GM08714 (cell line): Measurements from ENCODE around the gene ZNF441.

Experiments used
- H3K4me3 ChIP-seq: fragments of 200-500 bp; sonication (Bioruptor generic); 2 replicates; pipeline ENCODE4 v1.5.1; 2014; ENCODE audit warnings: mild to moderate bottlenecking, low read length, inconsistent platforms
- ZNF274 ChIP-seq: IDR thresholded peaks from 2 replicates; pipeline ENCODE4 v1.6.1; 2012; ENCODE audit warnings: mild to moderate bottlenecking, low read depth, low read length

ZNF441 gene

GRCh38 chr19:11766597-11767591 lies at the start of gene ZNF441:
Gene ZNF441 (plus strand): TSS chr19:11767000. CDS start chr19:11767194, 194 bp downstream.
- peak within 1 kb of the TSS; percentile 80 for H3K4me3 ChIP-seq
- no peak for TF ChIP-seq ZNF274

DNA sequence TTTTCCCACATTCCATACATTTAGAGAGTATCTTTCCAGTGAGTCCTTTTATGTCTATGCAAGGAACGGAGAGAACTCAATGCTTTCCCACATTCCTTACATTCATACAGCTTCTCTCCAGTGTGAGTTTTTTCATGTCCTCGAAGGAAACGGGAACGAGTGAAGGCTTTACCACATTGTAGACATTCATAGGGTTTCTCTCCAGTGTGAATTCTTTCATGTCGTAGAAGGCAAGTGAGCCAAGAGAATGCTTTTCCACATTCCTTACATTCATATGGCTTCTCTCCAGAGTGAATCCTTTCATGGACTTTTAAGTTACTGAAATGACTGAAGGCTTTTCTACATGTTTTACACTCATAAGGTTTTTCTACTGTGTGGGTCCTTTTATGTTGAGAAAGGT lies 45.1 kb upstream of the ZNF441 start:
- no peak overlapping the region for H3K4me3 ChIP-seq

DNA sequence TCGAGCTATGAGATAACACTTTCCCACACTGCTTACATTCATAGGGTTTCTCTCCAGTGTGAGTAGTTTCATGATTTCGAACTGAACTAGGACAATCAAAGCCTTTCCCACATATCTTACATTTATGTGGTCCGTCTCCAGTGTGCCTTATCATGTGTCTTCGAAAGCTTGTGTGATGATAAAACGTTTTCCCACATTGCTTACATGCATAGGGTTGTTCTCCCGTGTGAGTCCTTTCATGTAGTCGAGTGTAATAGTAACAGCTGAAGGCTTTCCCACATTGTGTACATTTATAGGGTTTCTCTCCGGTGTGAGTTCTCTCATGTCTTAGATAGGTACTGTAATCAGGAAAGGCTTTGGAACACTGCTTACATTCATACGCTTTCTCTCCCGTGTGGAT lies 44.4 kb upstream of the ZNF441 start:
- no peak; the same call in 1 of the 2 replicates for TF ChIP-seq ZNF274
- no peak overlapping the region for H3K4me3 ChIP-seq

More for the DNA sequence above, 45.1 kb upstream of the ZNF441 start:
- no peak for TF ChIP-seq ZNF274

- TF ChIP-seq ZNF274 = no peak
- H3K4me3 ChIP-seq = no peak overlapping the region
Measured at GRCh38 chr19:11729586-11729985, 37.2 kb upstream of the ZNF441 start.

DNA sequence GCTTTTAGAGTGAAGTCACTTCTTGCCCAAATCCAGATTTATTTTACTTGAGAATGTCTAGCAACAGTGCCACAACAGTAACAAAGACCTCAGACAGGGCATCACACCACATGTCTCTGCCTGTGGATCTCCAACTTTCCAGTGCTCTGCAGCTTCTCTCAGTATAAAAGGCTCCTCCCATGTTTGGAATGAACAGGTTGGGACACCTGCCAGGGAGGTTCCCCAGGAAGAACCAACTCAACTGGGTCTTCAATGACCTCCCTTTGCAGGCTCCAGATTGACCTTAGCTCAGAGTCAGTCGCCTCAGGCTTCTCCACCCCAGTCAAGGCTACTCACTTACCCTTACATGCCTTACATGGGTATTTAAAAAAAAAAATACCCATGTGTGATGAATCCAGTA lies 31.4 kb upstream of the ZNF441 start:
- TF ChIP-seq ZNF274 = no peak
- no peak overlapping the region for H3K4me3 ChIP-seq

GRCh38 chr19:11736696-11737095 lies 30.1 kb upstream of the ZNF441 start:
- peak overlapping the region; percentile 5; the same call in 1 of the 2 replicates for H3K4me3 ChIP-seq
- no peak for TF ChIP-seq ZNF274

DNA sequence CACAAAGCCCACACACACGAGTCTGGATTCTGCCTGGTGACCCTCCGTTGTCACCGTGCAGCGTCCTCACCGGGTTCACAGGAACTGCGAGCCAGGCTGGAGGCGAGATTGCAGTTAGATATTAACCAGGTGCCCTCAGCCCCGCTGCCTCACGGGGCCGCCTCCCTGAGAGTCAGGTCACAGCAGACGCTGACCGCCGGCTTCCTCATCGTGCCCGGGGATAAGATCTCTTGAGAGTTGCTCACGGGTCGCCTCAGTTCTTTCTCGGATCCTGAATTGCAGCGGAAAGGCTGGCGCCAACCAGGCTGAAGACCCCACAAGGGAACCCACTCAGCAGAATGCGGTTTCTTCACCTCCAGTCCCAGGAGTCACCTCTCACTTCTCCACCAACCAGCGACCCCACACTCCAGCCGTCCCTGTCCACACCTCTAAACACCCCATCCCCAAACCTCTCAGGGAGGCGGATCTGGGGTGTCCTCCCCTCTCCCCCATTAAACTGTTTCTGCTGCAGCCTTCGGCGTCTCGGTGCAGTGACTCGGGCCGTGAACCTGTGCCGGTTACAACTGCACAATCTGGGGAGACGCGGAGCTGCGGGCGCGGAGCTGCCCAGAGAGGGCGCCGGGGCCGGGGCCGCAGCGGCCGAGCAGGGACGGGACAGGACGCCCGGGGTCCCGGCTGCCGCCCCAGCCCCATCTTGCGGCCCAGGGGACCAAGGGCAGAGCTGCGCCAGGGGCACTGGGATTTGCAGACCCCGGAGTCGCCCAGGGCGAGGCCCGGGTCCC lies 28.6 kb upstream of the ZNF441 start:
- no peak for TF ChIP-seq ZNF274
- H3K4me3 ChIP-seq = peak overlapping the region; percentile 84

DNA sequence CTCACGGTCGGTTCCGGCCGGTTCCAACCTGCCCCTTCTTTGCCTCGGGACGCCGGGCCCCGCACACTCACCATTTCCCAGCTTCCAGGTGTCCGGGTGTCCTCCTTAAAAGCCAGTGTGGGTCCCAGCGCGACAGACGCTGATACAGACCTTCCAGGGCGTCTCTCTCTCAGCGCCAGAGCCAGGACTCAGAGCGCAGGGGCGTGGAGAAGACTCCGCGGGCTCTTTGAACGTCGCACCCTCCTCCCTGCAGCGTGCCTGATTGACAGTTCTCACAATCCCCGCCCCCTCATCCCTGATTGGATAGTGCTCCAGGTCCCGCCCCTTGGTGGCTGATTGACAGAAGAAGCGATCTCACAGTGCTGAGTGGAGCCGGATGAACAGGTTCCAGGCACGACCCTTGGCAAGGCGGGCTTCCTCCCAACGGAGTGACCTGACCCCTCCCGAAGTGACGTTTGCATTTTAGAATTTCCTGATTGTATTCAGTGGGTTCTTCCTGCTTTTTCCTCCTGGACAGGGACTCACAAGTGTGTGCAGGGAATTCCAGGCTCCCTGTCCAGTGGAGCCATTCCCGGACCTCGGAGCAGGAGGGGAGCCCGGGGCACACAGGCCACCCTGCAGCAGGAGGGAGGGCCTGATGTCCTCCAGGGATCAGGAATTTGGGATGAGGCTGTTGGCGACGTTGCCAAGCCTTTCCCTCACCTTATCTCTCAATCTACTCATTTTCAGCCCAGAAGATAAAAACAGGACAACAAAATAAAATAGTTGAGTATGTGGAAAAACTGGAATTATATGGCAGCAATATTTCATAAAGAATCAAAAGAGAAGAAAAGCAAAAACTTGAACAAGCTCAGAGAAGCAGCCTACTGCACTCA lies 27.8 kb upstream of the ZNF441 start, which contains the start of gene ZNF823:
ZNF823 (minus strand) TSS at position 201 of the 875 bp plus-strand sequence; CDS start at position 74, 127 bp downstream.
- TF ChIP-seq ZNF274 = no peak
- H3K4me3 ChIP-seq = peak within 1 kb of the TSS; percentile 84

DNA sequence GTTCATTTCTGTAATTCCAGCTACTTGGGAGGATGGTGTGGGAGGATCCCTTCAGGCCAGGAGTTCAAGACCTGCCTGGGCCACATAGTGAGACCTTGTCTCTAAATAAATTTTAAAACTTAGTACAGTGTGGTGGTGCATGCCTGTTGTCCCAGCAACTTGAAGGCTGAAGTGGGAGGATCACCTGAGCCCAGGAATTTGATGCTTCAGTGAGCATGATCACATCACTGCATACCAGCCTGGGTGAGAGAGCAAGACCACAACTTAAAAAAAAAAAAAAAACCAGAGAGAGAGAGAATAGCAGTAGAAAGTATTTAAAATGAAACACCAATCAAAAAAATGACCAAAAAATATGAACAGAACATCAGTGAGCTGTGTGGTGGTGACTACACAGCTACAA lies 20.9 kb upstream of the ZNF441 start:
- TF ChIP-seq ZNF274 = no peak
- H3K4me3 ChIP-seq = no peak overlapping the region

DNA sequence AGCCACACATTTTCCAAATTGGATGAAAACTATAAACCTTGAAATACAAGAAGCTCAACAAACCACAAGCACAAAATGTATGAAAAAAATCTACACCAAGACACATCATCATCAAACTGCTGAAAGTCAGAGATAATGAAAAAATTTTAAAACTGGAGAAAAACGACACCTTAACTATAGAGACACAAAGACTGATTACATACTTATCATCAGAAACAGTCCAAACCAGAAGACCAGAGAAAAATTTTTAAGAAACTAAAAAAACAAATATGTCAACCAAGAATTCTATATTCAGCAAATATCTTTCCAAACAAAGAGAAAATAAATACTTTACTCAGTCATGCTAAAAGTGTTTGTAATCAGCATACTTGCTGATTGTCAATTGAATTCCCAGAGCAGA lies 19.5 kb upstream of the ZNF441 start:
- H3K4me3 ChIP-seq = no peak overlapping the region
- TF ChIP-seq ZNF274 = no peak

DNA sequence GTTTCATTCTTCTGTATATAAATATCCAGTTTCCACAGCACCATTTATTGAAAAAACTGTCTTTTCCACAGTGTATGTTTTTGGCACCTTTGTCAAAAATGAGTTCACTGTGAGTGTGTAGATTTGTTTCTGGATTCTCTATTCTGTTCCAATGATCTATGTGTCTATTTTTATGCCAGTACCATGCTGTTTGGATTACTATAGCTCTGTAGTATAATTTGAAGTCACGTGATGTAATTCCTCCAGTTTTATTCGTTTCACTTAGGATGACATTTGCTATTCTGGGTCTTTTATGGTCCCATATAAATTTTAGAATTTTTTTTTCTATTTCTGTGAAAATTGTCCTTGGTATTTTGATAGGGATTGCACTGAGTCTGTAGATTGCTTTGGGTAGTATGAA lies 17.0 kb upstream of the ZNF441 start:
- no peak overlapping the region for H3K4me3 ChIP-seq
- TF ChIP-seq ZNF274 = no peak

DNA sequence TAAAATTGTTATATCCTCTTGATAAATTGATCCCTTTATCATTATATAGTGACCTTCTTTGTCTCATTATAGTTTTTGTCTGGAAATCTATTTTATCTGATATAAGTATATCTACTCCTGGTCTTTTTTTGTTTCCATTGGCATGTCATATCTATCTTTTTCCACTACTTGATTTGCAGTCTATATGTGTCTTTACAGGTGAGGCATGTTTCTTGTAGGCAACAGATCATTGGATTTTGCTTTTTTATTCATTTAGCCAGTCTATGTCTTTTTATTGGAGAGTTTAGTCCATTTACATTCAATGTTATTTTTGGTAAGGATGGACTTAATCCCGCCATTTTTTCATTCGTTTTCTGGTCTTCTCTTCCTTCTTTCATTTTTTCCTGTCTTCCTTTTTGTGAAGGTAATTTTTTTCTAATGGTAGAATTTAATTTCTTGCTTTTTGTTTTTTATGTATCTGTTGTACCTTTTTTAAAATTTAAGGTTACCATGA lies 14.5 kb upstream of the ZNF441 start:
- TF ChIP-seq ZNF274 = no peak
- no peak overlapping the region for H3K4me3 ChIP-seq

DNA sequence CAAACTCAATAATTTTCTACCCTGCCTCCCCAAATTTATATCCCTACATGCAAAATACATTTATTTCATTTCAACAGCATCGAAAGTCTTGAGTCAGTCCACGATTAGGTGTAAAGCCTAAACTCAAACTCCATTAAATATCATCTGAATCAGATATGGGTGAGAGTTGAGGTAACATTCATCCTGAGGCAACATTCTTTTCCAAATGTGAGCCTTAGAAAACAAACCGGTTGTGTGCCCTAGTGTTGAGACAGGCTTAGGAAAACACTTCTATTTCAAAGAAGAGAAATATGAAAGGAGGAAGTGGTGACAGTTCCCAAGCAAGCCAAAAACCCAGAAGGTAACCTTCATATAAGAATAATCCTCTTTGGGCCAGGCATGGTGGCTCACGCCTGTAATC lies 12.1 kb upstream of the ZNF441 start:
- TF ChIP-seq ZNF274 = no peak
- no peak overlapping the region for H3K4me3 ChIP-seq
